ENCODE results near the gene WDR77. TPM values are rescaled to one million over a fixed set of nuclear protein-coding genes. Genes with fewer than 3 reads are reported as not detected.
A peak's percentile ranks its signal among the peaks of the same experiment; 100 is the strongest.

Gene WDR77
- total RNA-seq, 1 experiment from 2014 or later = 62.1 TPM

- H3F3A ChIP-seq (ENCODE audit: low read length, unreplicated experiment) = no peaks in the 10 kb centered on the region
- ChIA-PET POLR2A (ENCODE audit: unreplicated experiment) (no interaction called here), CTCF (no interaction called here)
- TF ChIP-seq CTCF (conservative IDR thresholded peaks at IDR 0.05; ENCODE audit: low read depth, low read length) (no peak), EZH2phosphoT487 (IDR thresholded peaks at IDR 0.05; ENCODE audit: borderline replicate concordance, low read length) (no peak), EZH2 (IDR thresholded peaks at IDR 0.05; ENCODE audit: low read length, unreplicated experiment) (no peak)
- no peaks in the 10 kb centered on the region for H3K9me3 ChIP-seq (ENCODE audit: low read length)
- DNase-seq (peak; percentile 52), ATAC-seq (peak; percentile 37)
- no peak overlapping the region for H3K27ac ChIP-seq (ENCODE audit: low read length)
- H3K9me2 ChIP-seq (replicated peaks; ENCODE audit: low read length) = no peaks in the 10 kb centered on the region
- no peaks in the 10 kb centered on the region for H3K27me3 ChIP-seq (ENCODE audit: low read length)
- H3K4me1 ChIP-seq (ENCODE audit: insufficient read depth, low read length) = peaks cover 9% of the 10 kb centered on the region
- H3K36me3 ChIP-seq (ENCODE audit: low read depth, low read length) = no peaks in the 10 kb centered on the region
- H3K4me3 ChIP-seq (ENCODE audit: low read length) = no peak overlapping the region
- no TSS peak for BruUV-seq (replicated peaks)
- no peak overlapping the region for H3K9ac ChIP-seq (ENCODE audit: low read length)
- no peaks in the 10 kb centered on the region for H3K79me2 ChIP-seq (ENCODE audit: low read length)
- intact Hi-C loops (cut with micrococcal nuclease) = no loop called here
- no peak overlapping the region for H2AFZ ChIP-seq (ENCODE audit: low read length)
- no peak overlapping the region for H3K4me2 ChIP-seq (ENCODE audit: low read length)
- no peaks in the 10 kb centered on the region for H4K20me1 ChIP-seq (ENCODE audit: low read length)
Measured at GRCh38 chr1:111483166-111483565, 34.1 kb upstream of the WDR77 start.

- no peak overlapping the region for H3K9ac ChIP-seq (ENCODE audit: low read length)
- BruUV-seq (replicated peaks) = no TSS peak
- no peak overlapping the region for H2AFZ ChIP-seq (ENCODE audit: low read length)
- no peaks in the 10 kb centered on the region for H3K9me2 ChIP-seq (replicated peaks; ENCODE audit: low read length)
- DNase-seq (peak; percentile 81), ATAC-seq (peak; percentile 96)
- H3K4me1 ChIP-seq (ENCODE audit: insufficient read depth, low read length) = peaks cover 4% of the 10 kb centered on the region
- TF ChIP-seq CTCF (conservative IDR thresholded peaks at IDR 0.05; ENCODE audit: low read depth, low read length) (peak; percentile 84), EZH2phosphoT487 (IDR thresholded peaks at IDR 0.05; ENCODE audit: borderline replicate concordance, low read length) (no peak)
- ChIA-PET POLR2A (ENCODE audit: unreplicated experiment) (interaction anchor here (0.5 kb wide), 1 partner anchor 26 kb away, joined by 3 read pairs; no protein-coding TSS in a partner anchor), CTCF (interaction anchor here (0.6 to 1.1 kb wide), 8 partner anchors 13 to 507 kb away, joined by 3 to 20 read pairs (median 5); no protein-coding TSS in a partner anchor)
- H3K79me2 ChIP-seq (ENCODE audit: low read length) = no peaks in the 10 kb centered on the region
- H3K4me3 ChIP-seq (ENCODE audit: low read length) = no peak overlapping the region
- no peaks in the 10 kb centered on the region for H3K36me3 ChIP-seq (ENCODE audit: low read depth, low read length)
- intact Hi-C loops (cut with micrococcal nuclease) = loop anchor here (1.0 to 2.0 kb wide), 5 partner anchors 27 to 287 kb away; no protein-coding TSS in a partner anchor
- H4K20me1 ChIP-seq (ENCODE audit: low read length) = no peaks in the 10 kb centered on the region
- no peaks in the 10 kb centered on the region for H3F3A ChIP-seq (ENCODE audit: low read length, unreplicated experiment)
- H3K4me2 ChIP-seq (ENCODE audit: low read length) = no peak overlapping the region
- no peak overlapping the region for H3K27ac ChIP-seq (ENCODE audit: low read length)
- no peaks in the 10 kb centered on the region for H3K27me3 ChIP-seq (ENCODE audit: low read length)
- no peaks in the 10 kb centered on the region for H3K9me3 ChIP-seq (ENCODE audit: low read length)
Measured at GRCh38 chr1:111481387-111482221, 32.5 kb upstream of the WDR77 start.

- no peak overlapping the region for H3K9ac ChIP-seq (ENCODE audit: low read length)
- ATAC-seq (no peak), DNase-seq (no peak)
- H3K4me2 ChIP-seq (ENCODE audit: low read length) = no peak overlapping the region
- no peak overlapping the region for H3K27ac ChIP-seq (ENCODE audit: low read length)
- H4K20me1 ChIP-seq (ENCODE audit: low read length) = no peaks in the 10 kb centered on the region
- no peak overlapping the region for H3K4me3 ChIP-seq (ENCODE audit: low read length)
- H3F3A ChIP-seq (ENCODE audit: low read length, unreplicated experiment) = no peaks in the 10 kb centered on the region
- no peaks in the 10 kb centered on the region for H3K27me3 ChIP-seq (ENCODE audit: low read length)
- H3K79me2 ChIP-seq (ENCODE audit: low read length) = no peaks in the 10 kb centered on the region
- POLR2A ChIA-PET (ENCODE audit: unreplicated experiment) = no interaction called here
- intact Hi-C loops (cut with micrococcal nuclease) = loop anchor here (1.0 to 2.0 kb wide), 5 partner anchors 28 to 288 kb away; no protein-coding TSS in a partner anchor
- BruUV-seq (replicated peaks) = no TSS peak
- H3K4me1 ChIP-seq (ENCODE audit: insufficient read depth, low read length) = no peaks in the 10 kb centered on the region
- CTCF ChIA-PET = interaction anchor here (0.6 kb wide), 1 partner anchor 496 kb away, joined by 3 read pairs; no protein-coding TSS in a partner anchor
- no peak overlapping the region for H2AFZ ChIP-seq (ENCODE audit: low read length)
- TF ChIP-seq EZH2 (IDR thresholded peaks at IDR 0.05; ENCODE audit: low read length, unreplicated experiment) = no peak
- no peak for TF ChIP-seq CTCF (conservative IDR thresholded peaks at IDR 0.05; ENCODE audit: low read depth, low read length)
- TF ChIP-seq EZH2phosphoT487 (IDR thresholded peaks at IDR 0.05; ENCODE audit: borderline replicate concordance, low read length) = no peak
- no peaks in the 10 kb centered on the region for H3K36me3 ChIP-seq (ENCODE audit: low read depth, low read length)
- H3K9me3 ChIP-seq (ENCODE audit: low read length) = no peaks in the 10 kb centered on the region
- H3K9me2 ChIP-seq (replicated peaks; ENCODE audit: low read length) = no peaks in the 10 kb centered on the region
Measured at GRCh38 chr1:111480674-111481073, 31.6 kb upstream of the WDR77 start.

All from PC-3 (cell line).